ENCODE measurements around the gene TSEN15. TPM values are rescaled to one million over a fixed set of nuclear protein-coding genes. Genes with fewer than 3 reads are reported as not detected.

The TSEN15 gene
- total RNA-seq, 6 experiments from 2014 or later = 32.7 to 47.0 (median 40.4) TPM

GRCh38 chr1:184110272-184111204 is 59.0 kb downstream of the TSEN15 start:
- TF ChIP-seq, protein P1, sequence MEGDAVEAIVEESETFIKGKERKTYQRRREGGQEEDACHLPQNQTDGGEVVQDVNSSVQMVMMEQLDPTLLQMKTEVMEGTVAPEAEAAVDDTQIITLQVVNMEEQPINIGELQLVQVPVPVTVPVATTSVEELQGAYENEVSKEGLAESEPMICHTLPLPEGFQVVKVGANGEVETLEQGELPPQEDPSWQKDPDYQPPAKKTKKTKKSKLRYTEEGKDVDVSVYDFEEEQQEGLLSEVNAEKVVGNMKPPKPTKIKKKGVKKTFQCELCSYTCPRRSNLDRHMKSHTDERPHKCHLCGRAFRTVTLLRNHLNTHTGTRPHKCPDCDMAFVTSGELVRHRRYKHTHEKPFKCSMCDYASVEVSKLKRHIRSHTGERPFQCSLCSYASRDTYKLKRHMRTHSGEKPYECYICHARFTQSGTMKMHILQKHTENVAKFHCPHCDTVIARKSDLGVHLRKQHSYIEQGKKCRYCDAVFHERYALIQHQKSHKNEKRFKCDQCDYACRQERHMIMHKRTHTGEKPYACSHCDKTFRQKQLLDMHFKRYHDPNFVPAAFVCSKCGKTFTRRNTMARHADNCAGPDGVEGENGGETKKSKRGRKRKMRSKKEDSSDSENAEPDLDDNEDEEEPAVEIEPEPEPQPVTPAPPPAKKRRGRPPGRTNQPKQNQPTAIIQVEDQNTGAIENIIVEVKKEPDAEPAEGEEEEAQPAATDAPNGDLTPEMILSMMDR (IDR thresholded peaks at IDR 0.05) = peak; percentile 15; the same call in 1 of the 2 replicates
- H3K27me3 Mint-ChIP-seq (ENCODE audit: insufficient read depth) = no peaks in the 10 kb centered on the region; the same call in 1 of the 2 replicates
- H3K4me1 Mint-ChIP-seq (ENCODE audit: low read depth) = no peaks in the 10 kb centered on the region
- peaks cover 11% of the 10 kb centered on the region for H3K36me3 Mint-ChIP-seq (ENCODE audit: low read depth)
- DNase-seq = no peak
- no peak overlapping the region for H3K27ac Mint-ChIP-seq
- H3K9me3 Mint-ChIP-seq = peaks cover 11% of the 10 kb centered on the region
- no peak overlapping the region for H3K4me3 Mint-ChIP-seq

DNA sequence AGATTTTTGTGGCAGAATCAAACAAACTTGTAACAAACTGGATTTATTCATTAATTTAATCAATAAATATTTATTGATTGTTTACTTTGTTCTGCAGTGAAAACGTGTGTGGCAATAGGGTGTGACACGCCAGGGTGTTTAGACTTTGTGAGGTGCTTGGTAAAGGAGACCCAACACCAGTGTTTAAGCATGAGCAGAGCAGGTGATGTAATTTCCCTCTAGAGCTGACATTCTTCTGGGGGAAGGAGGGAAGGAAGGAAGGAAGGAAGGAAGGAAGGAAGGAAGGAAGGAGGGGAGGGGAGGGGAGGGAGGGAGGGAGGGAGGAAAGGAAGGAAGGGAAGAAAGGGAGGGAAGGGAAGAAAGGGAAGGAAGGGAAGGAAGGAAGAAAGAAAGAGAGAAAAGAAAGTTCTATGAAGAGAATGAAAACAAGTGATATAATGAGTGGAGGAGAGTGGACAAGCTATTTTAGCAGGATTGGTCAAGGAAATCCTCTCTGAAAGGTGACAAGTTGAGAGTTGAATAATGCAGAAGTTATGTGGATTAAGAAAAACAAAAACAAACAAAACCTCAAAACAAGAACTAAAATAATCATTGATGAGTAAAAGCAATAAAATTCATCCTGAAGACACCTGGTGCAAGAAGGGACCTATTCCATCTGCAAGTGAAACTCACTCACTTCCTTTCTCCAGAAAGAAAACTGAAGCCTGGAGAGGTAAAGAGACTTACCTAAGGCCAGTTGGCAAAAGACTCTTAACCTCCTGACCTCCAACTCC is 60.8 kb downstream of the TSEN15 start:
- H3K4me1 Mint-ChIP-seq (ENCODE audit: low read depth) = peaks cover 1% of the 10 kb centered on the region
- TF ChIP-seq, protein P1 (IDR thresholded peaks at IDR 0.05) = no peak
- no peak for DNase-seq
- no peak overlapping the region for H3K4me3 Mint-ChIP-seq
- no peaks in the 10 kb centered on the region for H3K27me3 Mint-ChIP-seq (ENCODE audit: insufficient read depth)
- H3K27ac Mint-ChIP-seq = no peak overlapping the region
- H3K36me3 Mint-ChIP-seq (ENCODE audit: low read depth) = no peaks in the 10 kb centered on the region
- no peaks in the 10 kb centered on the region for H3K9me3 Mint-ChIP-seq

- H3K27ac Mint-ChIP-seq = no peak overlapping the region
- TF ChIP-seq, protein P1 (IDR thresholded peaks at IDR 0.05) = no peak
- no peak for DNase-seq
- no peaks in the 10 kb centered on the region for H3K36me3 Mint-ChIP-seq (ENCODE audit: low read depth)
- no peak overlapping the region for H3K4me3 Mint-ChIP-seq
- peaks cover 10% of the 10 kb centered on the region for H3K4me1 Mint-ChIP-seq (ENCODE audit: low read depth)
- no peaks in the 10 kb centered on the region for H3K27me3 Mint-ChIP-seq (ENCODE audit: insufficient read depth)
- H3K9me3 Mint-ChIP-seq = no peaks in the 10 kb centered on the region
Observed at GRCh38 chr1:184113251-184113650, 61.7 kb downstream of the TSEN15 start.

GRCh38 chr1:184114818-184115398 is 63.4 kb downstream of the TSEN15 start:
- TF ChIP-seq, protein P1 (IDR thresholded peaks at IDR 0.05) = no peak
- Mint-ChIP-seq H3K27ac (peak overlapping the region; percentile 14; the same call in 1 of the 2 replicates), H3K36me3 (ENCODE audit: low read depth) (no peaks in the 10 kb centered on the region), H3K9me3 (no peaks in the 10 kb centered on the region), H3K27me3 (ENCODE audit: insufficient read depth) (no peaks in the 10 kb centered on the region), H3K4me1 (ENCODE audit: low read depth) (peaks cover 14% of the 10 kb centered on the region), H3K4me3 (no peak overlapping the region)
- DNase-seq = no peak

DNA sequence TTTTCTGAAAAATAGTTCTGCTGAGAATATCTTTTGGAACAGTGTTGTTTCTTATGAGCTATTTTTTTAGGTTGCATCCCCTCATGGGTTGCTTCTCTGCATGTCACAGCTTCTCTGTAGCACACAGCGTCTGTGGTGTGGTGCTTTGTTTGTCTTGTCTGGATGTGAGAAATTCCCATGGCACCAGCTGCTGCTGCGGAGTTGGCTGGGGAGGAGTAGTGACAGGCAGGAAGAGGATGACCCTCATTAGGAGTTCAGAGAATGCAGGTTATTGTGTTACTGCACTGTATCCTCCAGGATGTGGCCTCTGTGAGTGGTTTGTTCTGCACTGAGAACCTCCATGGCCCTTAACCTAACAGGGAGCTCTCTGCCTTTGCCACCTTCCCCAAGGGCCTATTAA is 64.8 kb downstream of the TSEN15 start:
- no peak for DNase-seq
- TF ChIP-seq, protein P1 (IDR thresholded peaks at IDR 0.05) = no peak
- H3K36me3 Mint-ChIP-seq (ENCODE audit: low read depth) = no peaks in the 10 kb centered on the region
- H3K27me3 Mint-ChIP-seq (ENCODE audit: insufficient read depth) = no peaks in the 10 kb centered on the region
- H3K27ac Mint-ChIP-seq = no peak overlapping the region
- H3K9me3 Mint-ChIP-seq = no peaks in the 10 kb centered on the region
- no peak overlapping the region for H3K4me3 Mint-ChIP-seq
- peaks cover 21% of the 10 kb centered on the region for H3K4me1 Mint-ChIP-seq (ENCODE audit: low read depth)

Data from HFFc6 (cell line).